ENCODE results near the gene HNF1B. TPM values are rescaled to one million over a fixed set of nuclear protein-coding genes. Genes with fewer than 3 reads are reported as not detected.

The HNF1B gene
- total RNA-seq, 1 donor from 2014 or later, result 4.6 TPM

DNA sequence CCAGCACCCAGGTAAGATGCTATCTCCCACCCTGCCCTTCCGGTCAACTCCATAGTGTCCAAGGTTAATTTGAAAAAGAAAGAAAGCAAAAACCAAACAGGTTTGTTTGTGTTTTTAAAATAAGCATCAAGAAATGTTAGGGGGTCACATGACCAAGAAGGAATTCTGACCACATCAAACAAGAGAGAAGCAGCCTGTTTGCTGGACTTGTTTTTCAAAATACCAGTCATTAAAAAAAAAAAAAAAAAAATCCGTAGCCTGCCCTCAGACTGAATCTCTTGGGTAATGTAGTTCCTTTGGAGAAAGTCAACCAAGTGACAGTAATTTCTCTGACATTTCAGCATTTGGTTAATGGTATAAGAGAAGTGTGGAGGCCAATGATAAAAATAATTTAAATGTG, 38.4 kb downstream of the HNF1B start:
- no peak for DNase-seq (ENCODE audit: low spot score)
- H3K27me3 Mint-ChIP-seq (ENCODE audit: low read depth), result peaks cover 26% of the 10 kb centered on the region
- no peak overlapping the region for H3K27ac Mint-ChIP-seq
- no peak overlapping the region for H3K4me3 Mint-ChIP-seq (ENCODE audit: low read depth)
- peaks cover 21% of the 10 kb centered on the region for H3K4me1 Mint-ChIP-seq (ENCODE audit: low read depth)
- no peaks in the 10 kb centered on the region for H3K9me3 Mint-ChIP-seq
- no peaks in the 10 kb centered on the region for H3K36me3 Mint-ChIP-seq (ENCODE audit: low read depth)
- intact Hi-C loops (cut with micrococcal nuclease), result no loop called here

DNA sequence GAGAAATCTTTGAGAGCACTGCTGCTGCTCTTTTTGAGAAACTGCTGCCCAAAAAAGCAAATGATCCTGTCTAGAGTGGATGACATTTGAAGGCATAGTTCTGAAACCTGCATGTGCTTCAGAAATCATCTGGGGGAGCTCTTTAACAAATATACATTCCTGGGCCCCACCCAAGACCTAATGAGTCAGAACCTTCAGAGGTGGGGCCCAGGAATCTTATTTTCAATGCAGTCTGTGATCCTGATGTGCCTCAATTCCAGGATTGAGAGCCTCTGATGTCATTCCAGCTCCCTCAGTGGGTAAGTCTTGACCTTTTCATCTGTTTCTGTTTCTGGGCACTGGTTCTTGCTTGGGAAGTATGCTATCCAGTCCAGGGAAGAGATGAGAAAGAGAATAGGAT, 42.3 kb downstream of the HNF1B start:
- DNase-seq (ENCODE audit: low spot score), result no peak
- intact Hi-C loops (cut with micrococcal nuclease), result loop anchor here (5.0 kb wide), 1 partner anchor 70 kb away; no protein-coding TSS in a partner anchor
- Mint-ChIP-seq H3K27ac (no peak overlapping the region), H3K4me3 (ENCODE audit: low read depth) (no peak overlapping the region), H3K27me3 (ENCODE audit: low read depth) (peaks cover 24% of the 10 kb centered on the region), H3K4me1 (ENCODE audit: low read depth) (peaks cover 33% of the 10 kb centered on the region), H3K36me3 (ENCODE audit: low read depth) (no peaks in the 10 kb centered on the region), H3K9me3 (no peaks in the 10 kb centered on the region)

DNA sequence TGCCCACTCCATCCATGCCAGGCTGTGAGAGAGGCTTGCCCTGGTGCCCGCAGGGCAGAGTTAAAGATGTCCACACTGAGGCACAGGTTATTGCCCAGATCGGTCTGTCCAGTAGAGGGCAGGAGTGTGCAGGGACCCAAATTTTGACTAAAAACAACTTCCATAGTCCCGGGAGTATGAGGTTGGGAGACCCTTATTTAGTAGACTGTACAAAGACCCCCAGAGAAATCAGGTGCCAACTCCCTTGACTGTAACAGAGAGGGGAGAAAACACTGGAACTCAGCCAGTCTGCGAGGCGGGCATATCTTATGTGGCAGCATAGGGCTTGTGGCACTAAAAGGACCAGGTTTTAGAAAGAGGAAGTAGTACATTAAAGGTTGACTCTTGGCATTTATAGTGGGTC, 43.4 kb downstream of the HNF1B start:
- H3K27ac Mint-ChIP-seq, result peak overlapping the region; percentile 20

DNA sequence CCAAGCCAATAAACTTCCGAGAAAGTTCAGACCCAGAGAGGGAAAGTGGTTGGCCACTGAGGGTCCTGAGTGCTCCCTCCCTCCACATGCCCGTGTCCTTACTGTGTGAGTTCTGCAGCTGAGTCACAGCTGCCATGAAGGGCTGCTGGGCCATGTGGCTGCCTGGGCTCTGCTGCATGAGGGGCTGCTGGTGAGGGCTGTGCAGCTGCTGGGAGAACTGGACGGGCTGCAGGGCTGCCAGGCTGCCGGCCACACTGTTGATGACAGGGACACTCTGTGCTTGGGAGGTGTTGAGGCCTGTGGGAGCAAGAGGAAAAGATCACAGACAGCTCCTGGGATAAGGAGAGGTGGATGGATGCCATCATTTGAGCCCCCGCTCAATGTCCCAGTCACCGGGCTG, 44.0 kb downstream of the HNF1B start:
- no peak overlapping the region for H3K27ac Mint-ChIP-seq

More for the DNA sequence above, 43.4 kb downstream of the HNF1B start:
- no peaks in the 10 kb centered on the region for H3K36me3 Mint-ChIP-seq (ENCODE audit: low read depth)
- H3K4me3 Mint-ChIP-seq (ENCODE audit: low read depth), result peak overlapping the region; percentile 35
- intact Hi-C loops (cut with micrococcal nuclease), result loop anchor here (5.0 kb wide), 1 partner anchor 71 kb away; no protein-coding TSS in a partner anchor
- peak; percentile 40 for DNase-seq (ENCODE audit: low spot score)
- H3K4me1 Mint-ChIP-seq (ENCODE audit: low read depth), result peaks cover 41% of the 10 kb centered on the region
- peaks cover 24% of the 10 kb centered on the region for H3K27me3 Mint-ChIP-seq (ENCODE audit: low read depth)
- H3K9me3 Mint-ChIP-seq, result no peaks in the 10 kb centered on the region

DNA sequence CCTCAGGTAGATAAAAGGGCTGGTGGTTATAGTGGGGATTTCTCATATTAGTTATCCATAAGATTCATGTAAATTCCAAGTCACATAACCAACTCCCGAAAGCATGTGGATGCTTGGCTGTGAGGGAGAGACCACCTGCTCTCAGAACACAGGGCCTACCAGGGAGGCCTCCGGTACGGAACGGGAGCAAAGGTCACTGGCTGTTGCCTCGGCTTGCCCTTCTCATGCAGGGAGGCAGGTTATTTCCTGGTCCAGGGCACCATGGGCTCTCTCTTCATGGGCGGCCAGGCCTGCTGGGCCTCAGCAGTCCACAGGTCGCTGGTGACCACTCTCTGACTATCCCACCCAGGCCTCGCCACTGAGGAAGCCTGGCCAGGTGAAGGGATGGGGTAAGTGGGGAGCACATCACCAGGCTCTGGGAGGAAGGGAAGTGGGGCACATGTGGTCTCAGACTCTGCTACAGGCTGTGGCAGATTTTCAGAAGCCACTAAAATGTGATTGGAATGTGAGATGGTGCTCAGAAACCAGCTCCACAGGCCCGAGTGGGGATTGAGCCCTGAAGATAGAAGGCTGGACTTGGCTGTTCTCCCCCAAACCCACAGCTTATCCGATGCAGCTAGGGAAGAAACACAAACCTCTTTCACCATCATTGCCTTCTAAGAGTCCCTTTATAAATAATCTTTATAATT, 45.4 kb downstream of the HNF1B start:
- Mint-ChIP-seq H3K27me3 (ENCODE audit: low read depth) (peaks cover 11% of the 10 kb centered on the region), H3K36me3 (ENCODE audit: low read depth) (no peaks in the 10 kb centered on the region)
- intact Hi-C loops (cut with micrococcal nuclease), result loop anchor here (2.0 kb wide), 1 partner anchor 61 kb away; no protein-coding TSS in a partner anchor

More for the DNA sequence above, 44.0 kb downstream of the HNF1B start:
- Mint-ChIP-seq H3K4me1 (ENCODE audit: low read depth) (peaks cover 41% of the 10 kb centered on the region), H3K9me3 (no peaks in the 10 kb centered on the region), H3K4me3 (ENCODE audit: low read depth) (no peak overlapping the region), H3K36me3 (ENCODE audit: low read depth) (no peaks in the 10 kb centered on the region), H3K27me3 (ENCODE audit: low read depth) (peaks cover 24% of the 10 kb centered on the region)
- intact Hi-C loops (cut with micrococcal nuclease), result loop anchor here (5.0 kb wide), 1 partner anchor 71 kb away; no protein-coding TSS in a partner anchor
- DNase-seq (ENCODE audit: low spot score), result no peak

DNA sequence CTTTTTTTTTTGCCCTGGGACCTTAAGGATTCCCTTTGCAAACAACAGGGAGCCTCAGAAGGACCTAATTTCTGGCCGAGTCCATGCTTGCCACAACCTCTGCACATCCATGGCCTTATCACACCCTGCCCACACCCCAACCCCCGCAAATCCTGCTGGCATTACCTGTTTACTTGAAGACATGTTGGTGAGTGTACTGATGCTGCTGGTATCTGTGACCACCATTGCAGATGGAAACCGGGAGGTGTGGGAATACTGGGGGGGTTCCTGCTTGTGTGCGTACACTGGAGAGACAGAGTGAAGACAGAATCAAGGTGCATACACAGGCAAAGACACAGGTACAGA, 46.0 kb downstream of the HNF1B start:
- intact Hi-C loops (cut with micrococcal nuclease), result loop anchor here (2.0 kb wide), 1 partner anchor 62 kb away; no protein-coding TSS in a partner anchor
- Mint-ChIP-seq H3K36me3 (ENCODE audit: low read depth) (no peaks in the 10 kb centered on the region), H3K4me1 (ENCODE audit: low read depth) (peaks cover 37% of the 10 kb centered on the region), H3K4me3 (ENCODE audit: low read depth) (no peak overlapping the region), H3K9me3 (no peaks in the 10 kb centered on the region), H3K27me3 (ENCODE audit: low read depth) (peaks cover 6% of the 10 kb centered on the region), H3K27ac (no peak overlapping the region)
- no peak for DNase-seq (ENCODE audit: low spot score)

More for the DNA sequence above, 45.4 kb downstream of the HNF1B start:
- no peak overlapping the region for H3K4me3 Mint-ChIP-seq (ENCODE audit: low read depth)
- H3K9me3 Mint-ChIP-seq, result no peaks in the 10 kb centered on the region
- DNase-seq (ENCODE audit: low spot score), result no peak
- H3K4me1 Mint-ChIP-seq (ENCODE audit: low read depth), result peaks cover 37% of the 10 kb centered on the region
- H3K27ac Mint-ChIP-seq, result no peak overlapping the region

DNA sequence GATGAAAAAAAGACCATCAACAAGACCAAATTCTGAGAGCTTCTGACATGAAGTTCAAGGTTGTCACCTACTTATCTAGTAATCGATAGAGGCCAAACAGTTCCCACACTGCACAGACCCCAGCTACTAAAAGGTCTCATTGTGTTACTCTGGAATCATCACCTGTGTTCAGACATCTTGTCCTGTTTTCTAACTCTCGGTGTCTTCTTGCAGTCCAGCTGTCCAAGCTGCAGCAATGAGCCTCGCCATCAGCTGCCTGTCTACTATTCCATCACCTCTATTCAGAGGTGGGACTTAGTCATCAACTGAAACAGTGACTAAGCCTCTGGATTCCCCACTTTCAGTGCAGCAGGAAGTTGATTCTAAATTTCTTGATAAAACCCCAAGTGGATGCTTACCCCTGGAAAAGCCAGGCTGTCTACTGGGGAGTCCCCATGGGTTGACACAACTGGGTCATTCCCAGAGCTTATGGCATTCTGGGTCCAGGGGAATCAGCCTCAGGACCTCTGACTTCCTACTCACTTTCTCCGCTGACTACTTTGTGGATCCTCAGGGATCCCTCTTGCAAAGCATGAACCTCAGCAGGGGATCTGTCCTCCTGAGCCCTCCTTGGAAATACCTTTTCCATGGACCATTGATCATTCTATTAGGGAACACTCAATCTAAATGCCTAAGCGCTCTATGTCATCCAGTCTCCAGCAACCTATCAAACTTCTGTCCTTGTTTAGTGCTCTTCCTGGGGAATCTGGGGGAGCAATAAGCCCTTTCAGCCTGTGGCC, 46.5 kb downstream of the HNF1B start:
- no peak overlapping the region for H3K27ac Mint-ChIP-seq
- intact Hi-C loops (cut with micrococcal nuclease), result loop anchor here (2.0 kb wide), 1 partner anchor 62 kb away; no protein-coding TSS in a partner anchor
- no peaks in the 10 kb centered on the region for H3K36me3 Mint-ChIP-seq (ENCODE audit: low read depth)
- DNase-seq (ENCODE audit: low spot score), result no peak
- H3K9me3 Mint-ChIP-seq, result no peaks in the 10 kb centered on the region
- peaks cover 37% of the 10 kb centered on the region for H3K4me1 Mint-ChIP-seq (ENCODE audit: low read depth)
- no peak overlapping the region for H3K4me3 Mint-ChIP-seq (ENCODE audit: low read depth)
- H3K27me3 Mint-ChIP-seq (ENCODE audit: low read depth), result peaks cover 3% of the 10 kb centered on the region

DNA sequence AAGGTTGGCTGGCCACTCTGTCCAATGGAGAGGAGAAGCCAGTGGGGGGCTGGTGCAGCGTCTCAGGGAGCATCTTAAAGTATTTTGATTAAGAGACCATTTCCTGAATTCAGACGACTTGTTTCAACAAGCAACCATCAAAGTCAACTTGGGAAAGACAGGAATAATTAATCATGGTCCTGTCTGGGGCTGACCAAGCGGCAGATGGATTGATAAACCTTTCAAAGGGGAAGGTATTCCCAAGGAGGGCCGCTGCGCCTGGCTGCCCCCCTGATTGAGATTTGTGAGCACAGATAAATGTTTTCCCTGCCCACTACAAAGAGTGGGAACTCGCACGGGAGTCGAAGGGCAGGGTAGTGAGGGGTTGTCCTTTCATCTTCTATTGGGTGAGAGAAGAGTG, 47.5 kb downstream of the HNF1B start:
- Mint-ChIP-seq H3K4me1 (ENCODE audit: low read depth) (peaks cover 34% of the 10 kb centered on the region), H3K36me3 (ENCODE audit: low read depth) (no peaks in the 10 kb centered on the region)

DNA sequence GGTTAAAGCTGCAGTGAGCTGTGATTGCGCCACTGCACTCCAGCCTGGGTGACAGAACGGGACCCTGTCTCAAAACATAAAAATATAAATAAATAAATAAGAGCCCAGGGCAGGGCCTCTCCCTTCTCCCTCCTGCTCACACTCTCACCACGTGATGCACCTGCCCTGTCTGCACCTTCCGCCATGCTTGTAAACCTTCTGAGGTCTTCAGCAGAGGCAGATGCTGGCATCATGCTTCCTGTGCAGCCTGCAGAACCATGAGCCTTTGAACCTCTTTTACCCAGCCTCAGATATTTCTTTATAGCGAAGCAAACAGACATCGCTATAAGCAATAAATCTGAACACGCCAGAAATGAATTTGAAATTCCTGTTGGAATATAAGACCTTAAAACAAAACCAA, 48.5 kb downstream of the HNF1B start:
- Mint-ChIP-seq H3K4me1 (ENCODE audit: low read depth) (peaks cover 26% of the 10 kb centered on the region), H3K27ac (no peak overlapping the region), H3K4me3 (ENCODE audit: low read depth) (no peak overlapping the region), H3K36me3 (ENCODE audit: low read depth) (no peaks in the 10 kb centered on the region), H3K9me3 (no peaks in the 10 kb centered on the region), H3K27me3 (ENCODE audit: low read depth) (peaks cover 2% of the 10 kb centered on the region)
- no peak for DNase-seq (ENCODE audit: low spot score)
- intact Hi-C loops (cut with micrococcal nuclease), result no loop called here

More for the DNA sequence above, 47.5 kb downstream of the HNF1B start:
- intact Hi-C loops (cut with micrococcal nuclease), result no loop called here
- DNase-seq (ENCODE audit: low spot score), result no peak
- H3K27me3 Mint-ChIP-seq (ENCODE audit: low read depth), result peaks cover 2% of the 10 kb centered on the region
- H3K4me3 Mint-ChIP-seq (ENCODE audit: low read depth), result no peak overlapping the region
- no peaks in the 10 kb centered on the region for H3K9me3 Mint-ChIP-seq
- no peak overlapping the region for H3K27ac Mint-ChIP-seq

DNA sequence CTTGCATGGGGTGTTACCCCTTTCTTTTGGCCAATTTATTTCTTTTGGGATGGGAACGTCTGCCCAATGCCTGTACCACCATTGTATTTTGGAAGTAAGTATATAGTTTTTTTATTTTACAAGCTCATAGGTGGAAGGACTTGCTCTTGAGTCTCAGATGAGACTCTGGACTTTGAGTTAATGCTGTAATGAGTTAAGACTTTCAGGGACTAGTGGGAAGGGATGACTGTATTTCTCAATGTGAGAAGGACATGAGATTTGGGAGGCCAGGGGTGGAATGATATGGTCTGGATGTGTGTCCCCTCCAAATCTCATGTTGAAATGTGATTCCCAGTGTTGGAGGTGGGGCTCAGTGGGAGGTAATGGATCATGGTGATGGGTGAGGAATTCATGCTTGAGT, 49.1 kb downstream of the HNF1B start:
- intact Hi-C loops (cut with micrococcal nuclease), result no loop called here
- no peak overlapping the region for H3K27ac Mint-ChIP-seq
- no peaks in the 10 kb centered on the region for H3K9me3 Mint-ChIP-seq
- H3K4me1 Mint-ChIP-seq (ENCODE audit: low read depth), result peaks cover 23% of the 10 kb centered on the region
- H3K27me3 Mint-ChIP-seq (ENCODE audit: low read depth), result peaks cover 2% of the 10 kb centered on the region
- no peak for DNase-seq (ENCODE audit: low spot score)
- no peaks in the 10 kb centered on the region for H3K36me3 Mint-ChIP-seq (ENCODE audit: low read depth)
- no peak overlapping the region for H3K4me3 Mint-ChIP-seq (ENCODE audit: low read depth)

DNA sequence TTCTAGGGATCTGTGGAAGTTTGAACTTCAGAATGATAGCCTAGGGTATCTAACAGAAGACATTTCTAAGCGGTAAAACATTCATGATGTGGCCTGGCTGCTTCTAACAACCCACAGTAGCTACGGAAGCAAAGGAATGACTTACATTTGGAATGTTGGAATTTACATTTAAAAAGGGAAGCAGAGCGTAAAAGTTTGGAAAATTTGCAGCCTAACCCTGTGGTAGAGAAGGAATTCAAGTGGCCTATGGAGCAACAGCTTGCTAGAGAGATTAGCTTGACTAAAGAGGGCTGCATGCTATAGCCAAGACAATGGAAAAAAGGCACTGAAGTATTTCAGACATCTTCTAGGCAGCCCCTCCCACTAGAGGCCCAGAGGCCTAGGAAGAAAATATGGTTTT, 50.1 kb downstream of the HNF1B start:
- DNase-seq (ENCODE audit: low spot score), result no peak
- no peaks in the 10 kb centered on the region for H3K9me3 Mint-ChIP-seq
- intact Hi-C loops (cut with micrococcal nuclease), result no loop called here
- H3K4me3 Mint-ChIP-seq (ENCODE audit: low read depth), result no peak overlapping the region
- H3K36me3 Mint-ChIP-seq (ENCODE audit: low read depth), result no peaks in the 10 kb centered on the region
- H3K4me1 Mint-ChIP-seq (ENCODE audit: low read depth), result peaks cover 23% of the 10 kb centered on the region
- H3K27me3 Mint-ChIP-seq (ENCODE audit: low read depth), result peaks cover 5% of the 10 kb centered on the region
- H3K27ac Mint-ChIP-seq, result no peak overlapping the region

DNA sequence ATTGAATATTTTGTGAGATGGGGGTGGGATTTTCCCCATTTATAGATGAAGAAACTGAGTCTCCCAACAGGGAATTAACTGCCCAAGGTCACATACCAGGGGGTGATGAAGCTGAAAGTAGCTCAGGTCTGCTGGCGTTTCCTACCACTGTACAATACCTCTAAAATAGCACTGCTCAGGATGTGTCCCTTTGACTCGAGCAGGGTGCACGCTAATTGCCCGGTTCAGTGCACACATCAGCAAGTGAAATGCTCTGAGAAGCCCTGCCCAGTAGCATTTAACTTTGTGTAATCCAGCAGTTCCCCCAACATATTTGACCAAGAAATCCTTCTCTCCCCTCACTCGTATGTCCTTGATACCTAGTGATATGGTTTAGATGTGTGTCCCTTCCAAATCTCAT, 51.5 kb downstream of the HNF1B start:
- intact Hi-C loops (cut with micrococcal nuclease), result no loop called here
- no peaks in the 10 kb centered on the region for H3K9me3 Mint-ChIP-seq
- H3K36me3 Mint-ChIP-seq (ENCODE audit: low read depth), result no peaks in the 10 kb centered on the region
- H3K4me1 Mint-ChIP-seq (ENCODE audit: low read depth), result peaks cover 15% of the 10 kb centered on the region
- H3K27me3 Mint-ChIP-seq (ENCODE audit: low read depth), result peaks cover 5% of the 10 kb centered on the region
- no peak overlapping the region for H3K4me3 Mint-ChIP-seq (ENCODE audit: low read depth)
- H3K27ac Mint-ChIP-seq, result no peak overlapping the region
- DNase-seq (ENCODE audit: low spot score), result no peak

DNA sequence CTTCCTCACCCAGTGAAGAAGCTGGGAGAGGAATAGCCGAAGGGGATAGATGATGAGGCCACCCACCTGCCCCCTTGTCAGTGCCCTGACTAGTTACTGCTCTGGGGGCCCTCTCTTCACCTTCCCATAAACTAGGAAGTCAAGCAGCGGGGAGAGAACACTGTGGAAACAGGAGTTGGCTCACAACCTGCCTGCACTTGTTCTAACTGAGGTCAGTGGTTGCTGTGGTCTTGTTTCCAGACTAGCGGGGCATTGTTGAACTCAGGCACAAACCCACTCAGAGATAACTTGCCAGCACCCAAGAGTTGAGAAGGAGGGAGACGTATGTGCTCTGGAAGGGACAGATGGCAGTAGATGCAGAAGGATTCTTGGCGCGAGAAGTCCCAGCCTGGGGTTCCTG, 53.1 kb downstream of the HNF1B start:
- Mint-ChIP-seq H3K9me3 (no peaks in the 10 kb centered on the region), H3K4me3 (ENCODE audit: low read depth) (no peak overlapping the region), H3K27ac (no peak overlapping the region), H3K27me3 (ENCODE audit: low read depth) (peaks cover 5% of the 10 kb centered on the region), H3K4me1 (ENCODE audit: low read depth) (peaks cover 2% of the 10 kb centered on the region), H3K36me3 (ENCODE audit: low read depth) (no peaks in the 10 kb centered on the region)
- no peak for DNase-seq (ENCODE audit: low spot score)
- intact Hi-C loops (cut with micrococcal nuclease), result no loop called here
